H9 (cell line): ENCODE measurements around the gene SWT1. TPM values are rescaled to one million over a fixed set of nuclear protein-coding genes. Genes with fewer than 3 reads are reported as not detected.

Source experiments
- DNase-seq: peaks from one replicate; pipeline ENCODE4 v3.0.0-alpha.2; 2017
- H2AFZ ChIP-seq: one replicate; pipeline ENCODE4 v1.6.1; 2013; ENCODE audit warnings: mild to moderate bottlenecking, low read length, control low read depth, moderate library complexity
- H2AK5ac ChIP-seq: 2 replicates; pipeline ENCODE4 v1.6.1; 2013; ENCODE audit warnings: low read length, control low read depth, mixed read lengths; ENCODE audit not compliant: insufficient read length
- H2BK120ac ChIP-seq: one replicate; pipeline ENCODE4 v1.6.1; 2013; ENCODE audit warnings: low read depth, mild to moderate bottlenecking, low read length, control low read depth, inconsistent platforms; ENCODE audit not compliant: poor library complexity, severe bottlenecking
- H2BK12ac ChIP-seq: 2 replicates; pipeline ENCODE4 v1.6.1; 2013; ENCODE audit warnings: low read length, control low read depth, mixed read lengths, low read depth; ENCODE audit not compliant: insufficient read length
- H2BK15ac ChIP-seq: 2 replicates; pipeline ENCODE4 v1.6.1; 2013; ENCODE audit warnings: low read depth, low read length, control low read depth
- H2BK20ac ChIP-seq: one replicate; pipeline ENCODE4 v1.6.1; 2013; ENCODE audit warnings: low read depth, mild to moderate bottlenecking, low read length, control low read depth, inconsistent platforms; ENCODE audit not compliant: poor library complexity, severe bottlenecking
- H2BK5ac ChIP-seq: 2 replicates; pipeline ENCODE4 v1.6.1; 2013; ENCODE audit warnings: low read length, control low read depth, mixed read lengths; ENCODE audit not compliant: insufficient read length
- H3K14ac ChIP-seq: 2 replicates; pipeline ENCODE4 v1.6.1; 2013; ENCODE audit warnings: low read length, control low read depth; ENCODE audit not compliant: insufficient read depth
- H3K18ac ChIP-seq: 2 replicates; pipeline ENCODE4 v1.6.1; 2013; ENCODE audit warnings: low read depth, mild to moderate bottlenecking, mixed read lengths, low read length, control low read depth; ENCODE audit not compliant: insufficient read length
- H3K23ac ChIP-seq: 2 replicates; pipeline ENCODE4 v1.6.1; 2013; ENCODE audit warnings: low read length, control low read depth, mixed read lengths, low read depth; ENCODE audit not compliant: insufficient read length
- H3K23me2 ChIP-seq: 2 replicates; pipeline ENCODE4 v1.6.1; 2013; ENCODE audit warnings: low read depth, mild to moderate bottlenecking, mixed read lengths, low read length, control low read depth; ENCODE audit not compliant: insufficient read length, poor library complexity, severe bottlenecking
- H3K27ac ChIP-seq: 2 replicates; pipeline ENCODE4 v1.5.1; 2013; ENCODE audit warnings: low read length, control low read depth, mixed read lengths, low read depth; ENCODE audit not compliant: insufficient read length
- H3K27me3 ChIP-seq: 2 replicates; pipeline ENCODE4 v1.6.1; 2013; ENCODE audit warnings: low read length, control low read depth, inconsistent platforms; ENCODE audit not compliant: insufficient read depth
- H3K4ac ChIP-seq: 2 replicates; pipeline ENCODE4 v1.6.1; 2013; ENCODE audit warnings: low read depth, mild to moderate bottlenecking, control low read depth, inconsistent platforms, low read length, moderate library complexity
- H3K4me1 ChIP-seq: 2 replicates; pipeline ENCODE4 v1.6.1; 2013; ENCODE audit warnings: low read length, control low read depth, inconsistent platforms; ENCODE audit not compliant: insufficient read depth
- H3K4me2 ChIP-seq: 2 replicates; pipeline ENCODE4 v1.6.1; 2013; ENCODE audit warnings: low read length, control low read depth, mixed read lengths; ENCODE audit not compliant: insufficient read length, insufficient read depth
- H3K56ac ChIP-seq: 2 replicates; pipeline ENCODE4 v1.6.1; 2013; ENCODE audit warnings: low read depth, mild to moderate bottlenecking, mixed read lengths, low read length, control low read depth; ENCODE audit not compliant: insufficient read length
- H3K79me1 ChIP-seq: 2 replicates; pipeline ENCODE4 v1.6.1; 2013; ENCODE audit warnings: low read depth, mild to moderate bottlenecking, moderate library complexity, low read length, control low read depth, inconsistent platforms; ENCODE audit not compliant: insufficient read depth, poor library complexity, severe bottlenecking
- H3K79me2 ChIP-seq: 2 replicates; pipeline ENCODE4 v1.6.1; 2013; ENCODE audit warnings: low read length, control low read depth, inconsistent platforms; ENCODE audit not compliant: insufficient read depth
- H3K9ac ChIP-seq: 2 replicates; pipeline ENCODE4 v1.6.1; 2013; ENCODE audit warnings: low read length, control low read depth, mixed read lengths; ENCODE audit not compliant: insufficient read length; ENCODE audit errors: extremely low read depth
- H3K9me3 ChIP-seq: one replicate; pipeline ENCODE4 v1.6.1; 2013; ENCODE audit warnings: low read depth, low read length, inconsistent platforms; ENCODE audit not compliant: control insufficient read depth
- H3T11ph ChIP-seq: one replicate; pipeline ENCODE4 v1.6.1; 2013; ENCODE audit warnings: mild to moderate bottlenecking, low read length, control low read depth, inconsistent platforms
- H4K20me1 ChIP-seq: one replicate; pipeline ENCODE4 v1.6.1; 2013; ENCODE audit not compliant: control insufficient read depth, insufficient read length, insufficient read depth
- H4K5ac ChIP-seq: 2 replicates; pipeline ENCODE4 v1.6.1; 2013; ENCODE audit warnings: low read depth, mild to moderate bottlenecking, mixed read lengths, low read length, control low read depth; ENCODE audit not compliant: insufficient read length
- H4K8ac ChIP-seq: replicated peaks from 2 replicates; pipeline ENCODE4 v1.6.1; 2013; ENCODE audit warnings: low read length, control low read depth, mixed read lengths, low read depth; ENCODE audit not compliant: insufficient read length
- H4K91ac ChIP-seq: 2 replicates; pipeline ENCODE4 v1.6.1; 2013; ENCODE audit warnings: low read depth, mild to moderate bottlenecking, moderate library complexity, mixed read lengths, low read length, control low read depth; ENCODE audit not compliant: insufficient read length
- H3K27ac Mint-ChIP-seq, 3 experiments: 2 replicates in 2 of 3; 3 replicates in 1 of 3; pipeline ENCODE4 v1.8.0; 2020 to 2021; ENCODE audit warnings: mixed read lengths in 3 of 3, mild to moderate bottlenecking in 1 of 3, moderate library complexity in 1 of 3
- H3K27me3 Mint-ChIP-seq: 2 replicates; pipeline ENCODE4 v1.8.0; 2021; ENCODE audit warnings: low read depth, mild to moderate bottlenecking, moderate library complexity, mixed read lengths
- H3K36me3 Mint-ChIP-seq, 3 experiments: 2 replicates in 2 of 3; 3 replicates in 1 of 3; pipeline ENCODE4 v1.8.0; 2020 to 2021; ENCODE audit warnings: low read depth in 3 of 3, mixed read lengths in 3 of 3; ENCODE audit not compliant: insufficient read depth in 1 of 3
- H3K4me1 Mint-ChIP-seq, 2 experiments: 2 replicates each; pipeline ENCODE4 v1.8.0; 2020; ENCODE audit warnings: mixed read lengths in 2 of 2
- H3K4me3 Mint-ChIP-seq, 2 experiments: 2 replicates in 1 of 2; 3 replicates in 1 of 2; pipeline ENCODE4 v1.8.0; 2020 to 2021; ENCODE audit warnings: mild to moderate bottlenecking in 2 of 2, mixed read lengths in 2 of 2, moderate library complexity in 1 of 2
- H3K9me3 Mint-ChIP-seq, 2 experiments: 2 replicates in 1 of 2; 3 replicates in 1 of 2; pipeline ENCODE4 v1.8.0; 2020; ENCODE audit warnings: mild to moderate bottlenecking in 2 of 2, mixed read lengths in 2 of 2, moderate library complexity in 1 of 2
- WGBS: extraction: QIAGEN DNeasy Blood & Tissue Kit; methylation state at CpG from one replicate; pipeline ENCODE4 v1.1.7; 2013; ENCODE audit warnings: missing lambda C conversion rate, low lambda C conversion rate, mixed read lengths; ENCODE audit not compliant: insufficient read length; ENCODE audit errors: extremely low coverage; 5-methylcytosine and 5-hydroxymethylcytosine counted together
- total RNA-seq: library from RNA; stranded (reverse); gene quantifications from 2 replicates; pipeline ENCODE4 v1.2.1, GENCODE V29; 2021
- TF ChIP-seq, protein P1 (sequence below): fragments of 200-600 bp; sonication (generic); conservative IDR thresholded peaks from 3 replicates; pipeline ENCODE4 v1.8.0; 2021; ENCODE audit warnings: antibody characterized with exemption, mild to moderate bottlenecking

The SWT1 gene
- total RNA-seq, 1 experiment from 2014 or later, result 5.2 TPM

DNA sequence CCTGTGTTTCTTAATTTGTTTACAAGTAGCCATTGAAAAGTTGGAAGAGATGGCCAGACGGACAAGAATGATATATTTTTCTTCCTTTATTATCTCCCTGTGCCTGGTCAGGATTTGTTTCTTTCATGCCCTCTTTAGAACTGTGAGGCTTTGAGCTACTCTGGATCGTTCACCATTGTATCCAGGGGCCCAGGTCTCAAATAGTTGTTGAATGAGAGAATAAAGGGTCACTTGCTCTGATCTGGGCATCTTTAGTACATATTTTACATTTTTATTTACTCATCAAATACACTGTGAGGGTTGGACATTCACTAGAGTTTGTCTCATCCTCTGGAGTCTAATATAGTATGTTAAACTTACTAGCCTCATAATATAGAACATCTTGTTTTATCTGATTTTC, 111.4 kb downstream of the SWT1 start:
- Histone ChIP-seq H4K20me1 (no peaks in the 10 kb centered on the region), H2BK120ac (no peak overlapping the region), H2BK20ac (no peak overlapping the region), H3K23ac (no peak overlapping the region), H4K8ac (no peak overlapping the region), H2BK12ac (no peak overlapping the region), H3K27me3 (no peaks in the 10 kb centered on the region), H3K14ac (no peak overlapping the region), H4K5ac (no peak overlapping the region), H2AK5ac (no peak overlapping the region), H3K23me2 (no peaks in the 10 kb centered on the region), H3K56ac (no peak overlapping the region), H3K4me2 (no peak overlapping the region), H3K4ac (no peak overlapping the region), H3K79me1 (no peaks in the 10 kb centered on the region), H4K91ac (no peak overlapping the region), H3K4me1 (no peaks in the 10 kb centered on the region), H3K9me3 (no peaks in the 10 kb centered on the region), H3K27ac (no peak overlapping the region), H3K18ac (no peak overlapping the region), H2AFZ (no peak overlapping the region), H2BK15ac (no peak overlapping the region), H3K79me2 (no peaks in the 10 kb centered on the region), H3K9ac (no peak overlapping the region), H3T11ph (no peak overlapping the region), H2BK5ac (no peak overlapping the region)
- H3K9me3 Mint-ChIP-seq, result no peaks in the 10 kb centered on the region
- no peaks in the 10 kb centered on the region for H3K27me3 Mint-ChIP-seq
- no peak for DNase-seq
- no peak overlapping the region for H3K4me3 Mint-ChIP-seq
- TF ChIP-seq, protein P1, sequence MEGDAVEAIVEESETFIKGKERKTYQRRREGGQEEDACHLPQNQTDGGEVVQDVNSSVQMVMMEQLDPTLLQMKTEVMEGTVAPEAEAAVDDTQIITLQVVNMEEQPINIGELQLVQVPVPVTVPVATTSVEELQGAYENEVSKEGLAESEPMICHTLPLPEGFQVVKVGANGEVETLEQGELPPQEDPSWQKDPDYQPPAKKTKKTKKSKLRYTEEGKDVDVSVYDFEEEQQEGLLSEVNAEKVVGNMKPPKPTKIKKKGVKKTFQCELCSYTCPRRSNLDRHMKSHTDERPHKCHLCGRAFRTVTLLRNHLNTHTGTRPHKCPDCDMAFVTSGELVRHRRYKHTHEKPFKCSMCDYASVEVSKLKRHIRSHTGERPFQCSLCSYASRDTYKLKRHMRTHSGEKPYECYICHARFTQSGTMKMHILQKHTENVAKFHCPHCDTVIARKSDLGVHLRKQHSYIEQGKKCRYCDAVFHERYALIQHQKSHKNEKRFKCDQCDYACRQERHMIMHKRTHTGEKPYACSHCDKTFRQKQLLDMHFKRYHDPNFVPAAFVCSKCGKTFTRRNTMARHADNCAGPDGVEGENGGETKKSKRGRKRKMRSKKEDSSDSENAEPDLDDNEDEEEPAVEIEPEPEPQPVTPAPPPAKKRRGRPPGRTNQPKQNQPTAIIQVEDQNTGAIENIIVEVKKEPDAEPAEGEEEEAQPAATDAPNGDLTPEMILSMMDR, result no peak
- no CpG with 5 or more reads among the region's 2 CpGs for WGBS
- no peaks in the 10 kb centered on the region for H3K36me3 Mint-ChIP-seq
- H3K27ac Mint-ChIP-seq, result no peak overlapping the region
- no peaks in the 10 kb centered on the region for H3K4me1 Mint-ChIP-seq
